Gastroesophageal sphincter (tissue), 4 donors: ENCODE results near the gene LALBA. TPM values are rescaled to one million over a fixed set of nuclear protein-coding genes. Genes with fewer than 3 reads are reported as not detected.
"Not testable (repeated sequence)": the region's sequence is repeated elsewhere in the genome, so short reads cannot be mapped to it uniquely, and the experiment has no call there.

Experiments used
- ATAC-seq: fragments of 150-250 bp; one replicate; pipeline ENCODE4 v1.9.1; 2016; ENCODE audit warnings: mild to moderate bottlenecking, moderate library complexity
- H3K27ac ChIP-seq, 4 donors: fragments of 200-600 bp; sonication (generic) in 3 of 4; 1 replicate in 3 of 4; 2 replicates in 1 of 4; pipeline ENCODE4 v1.5.1; 2016 to 2019
- H3K27me3 ChIP-seq: fragments of 200-600 bp; sonication (generic); one replicate; pipeline ENCODE4 v1.5.1; 2019
- H3K36me3 ChIP-seq, 2 donors: fragments of 200-600 bp; sonication (generic); one replicate each; pipeline ENCODE4 v1.5.1; 2019; ENCODE audit warnings: control low read depth in 1 of 2
- H3K4me1 ChIP-seq, 3 donors: fragments of 200-600 bp; sonication (generic); 1 replicate in 2 of 3; 2 replicates in 1 of 3; pipeline ENCODE4 v1.5.1; 2016 to 2019; ENCODE audit warnings: control low read depth in 2 of 3
- H3K4me3 ChIP-seq, 2 donors: fragments of 200-600 bp; sonication (generic); one replicate each; pipeline ENCODE4 v1.5.1; 2019; ENCODE audit warnings: mild to moderate bottlenecking in 1 of 2, moderate library complexity in 1 of 2
- H3K9me3 ChIP-seq, 3 donors: fragments of 200-600 bp; sonication (generic); one replicate each; pipeline ENCODE4 v1.5.1; 2017 to 2019; ENCODE audit warnings: control low read depth in 2 of 3
- EP300 ChIP-seq: sonication (generic); formaldehyde crosslinking; IDR thresholded peaks from one replicate; pipeline ENCODE4 v1.6.1; 2017; ENCODE audit warnings: antibody characterized with exemption, mild to moderate bottlenecking
- POLR2A ChIP-seq, 2 donors: fragments of 450-650 bp; IDR thresholded peaks; one replicate each; pipeline ENCODE4 v1.6.1; 2017; ENCODE audit warnings: antibody characterized with exemption in 2 of 2, mild to moderate bottlenecking in 2 of 2, moderate library complexity in 1 of 2
- POLR2AphosphoS5 ChIP-seq: sonication (generic); formaldehyde crosslinking; IDR thresholded peaks from one replicate; pipeline ENCODE4 v1.6.1; 2017; ENCODE audit warnings: antibody characterized with exemption
- WGBS, 2 donors: methylation state at CpG; one replicate each; pipeline ENCODE4 v1.1.5; 2018; ENCODE audit warnings: low coverage in 1 of 2; 5-methylcytosine and 5-hydroxymethylcytosine counted together
- total RNA-seq, 4 donors: library from RNA; depleted of rRNA; stranded (reverse); fragments of >200 nt; gene quantifications; one replicate each; pipeline ENCODE4 v1.1.0, GENCODE V29; 2016
- TF ChIP-seq, protein P1 (sequence below), 4 experiments: fragments of 200-600 bp in 2 of 4; fragments of 450-650 bp in 2 of 4; sonication (generic) in 1 of 4; IDR thresholded peaks; one replicate each; pipeline ENCODE4 v1.5.1; 2017 to 2019; ENCODE audit warnings: antibody characterized with exemption in 4 of 4, mild to moderate bottlenecking in 2 of 4, moderate library complexity in 2 of 4

The LALBA gene
- total RNA-seq, 4 donors from 2014 or later: not detected

GRCh38 chr12:48527891-48528670 lies 41.8 kb downstream of the LALBA start:
- WGBS, 2 donors: 68 to 86% methylated on average over 3 to 7 of the region's 44 CpGs

GRCh38 chr12:48525332-48525731 lies 44.5 kb downstream of the LALBA start, which contains the start of gene OR8S1:
OR8S1 (plus strand) TSS chr12:48525632; CDS start chr12:48525632, 0 bp downstream.
- Histone ChIP-seq H3K27me3 (peaks cover 10% of the 10 kb centered on the region), H3K9me3 (no peaks in the 10 kb centered on the region), H3K4me3 (no peak within 1 kb of the TSS), H3K36me3 (no peaks in the 10 kb centered on the region), H3K4me1 (no peaks in the 10 kb centered on the region), H3K27ac (no peak within 1 kb of the TSS)
- ATAC-seq: no peak
- no peak for TF ChIP-seq POLR2A (IDR thresholded peaks at IDR 0.05)
- TF ChIP-seq POLR2AphosphoS5: no peak
- TF ChIP-seq EP300: no peak
- TF ChIP-seq, protein P1, sequence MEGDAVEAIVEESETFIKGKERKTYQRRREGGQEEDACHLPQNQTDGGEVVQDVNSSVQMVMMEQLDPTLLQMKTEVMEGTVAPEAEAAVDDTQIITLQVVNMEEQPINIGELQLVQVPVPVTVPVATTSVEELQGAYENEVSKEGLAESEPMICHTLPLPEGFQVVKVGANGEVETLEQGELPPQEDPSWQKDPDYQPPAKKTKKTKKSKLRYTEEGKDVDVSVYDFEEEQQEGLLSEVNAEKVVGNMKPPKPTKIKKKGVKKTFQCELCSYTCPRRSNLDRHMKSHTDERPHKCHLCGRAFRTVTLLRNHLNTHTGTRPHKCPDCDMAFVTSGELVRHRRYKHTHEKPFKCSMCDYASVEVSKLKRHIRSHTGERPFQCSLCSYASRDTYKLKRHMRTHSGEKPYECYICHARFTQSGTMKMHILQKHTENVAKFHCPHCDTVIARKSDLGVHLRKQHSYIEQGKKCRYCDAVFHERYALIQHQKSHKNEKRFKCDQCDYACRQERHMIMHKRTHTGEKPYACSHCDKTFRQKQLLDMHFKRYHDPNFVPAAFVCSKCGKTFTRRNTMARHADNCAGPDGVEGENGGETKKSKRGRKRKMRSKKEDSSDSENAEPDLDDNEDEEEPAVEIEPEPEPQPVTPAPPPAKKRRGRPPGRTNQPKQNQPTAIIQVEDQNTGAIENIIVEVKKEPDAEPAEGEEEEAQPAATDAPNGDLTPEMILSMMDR (IDR thresholded peaks at IDR 0.05): no peak
- WGBS, 2 donors: 84 to 87% methylated on average over 4 to 5 of the region's 5 CpGs

More at GRCh38 chr12:48527891-48528670, 41.8 kb downstream of the LALBA start:
- TF ChIP-seq POLR2A (IDR thresholded peaks at IDR 0.05): no peak
- TF ChIP-seq, protein P1 (IDR thresholded peaks at IDR 0.05): no peak
- Histone ChIP-seq H3K36me3 (no peaks in the 10 kb centered on the region), H3K27me3 (peaks cover 10% of the 10 kb centered on the region), H3K4me3 (no peak overlapping the region), H3K27ac (no peak overlapping the region), H3K9me3 (no peaks in the 10 kb centered on the region), H3K4me1 (no peaks in the 10 kb centered on the region)
- no peak for ATAC-seq

GRCh38 chr12:48520381-48520780 lies 49.5 kb downstream of the LALBA start:
- not testable (repeated sequence) for ATAC-seq, H3K4me1 ChIP-seq, H3K27me3 ChIP-seq, H3K36me3 ChIP-seq, H3K27ac ChIP-seq, H3K9me3 ChIP-seq, H3K4me3 ChIP-seq
- WGBS, 2 donors: no CpG with 5 or more reads among the region's 24 CpGs

Other genes with a start within 250 kb of the LALBA start
- gene ZNF641, start 219.1 kb downstream of the LALBA start, total RNA-seq: 10 to 100 TPM; 27.1 to 33.0 (median 30.7) TPM
- gene ANP32D, start 97.5 kb downstream of the LALBA start, total RNA-seq: 1 to 10 TPM in 1 of 4 donors, not detected in 3; 1.2 TPM
- gene C12orf54, start 87.5 kb downstream of the LALBA start, total RNA-seq: not detected
- gene OR8S1, start 44.4 kb downstream of the LALBA start, total RNA-seq: not detected
- gene KANSL2, start 112.2 kb upstream of the LALBA start, total RNA-seq: 10 to 100 TPM; 39.0 to 49.0 (median 43.7) TPM
- gene CCNT1, start 146.7 kb upstream of the LALBA start, total RNA-seq: 10 to 100 TPM; 17.9 to 40.3 (median 23.1) TPM
- 10 to 100 TPM; 21.9 to 33.0 (median 29.0) TPM for gene ADCY6, start 219.0 kb upstream of the LALBA start, total RNA-seq
- 10 to 100 TPM in 3 of 4 donors, 1 to 10 TPM in 1; 9.4 to 39.2 (median 30.1) TPM for gene CACNB3, start 248.4 kb upstream of the LALBA start, total RNA-seq